Heart left ventricle (tissue), 16 donors: ENCODE data around the gene TNFSF15. TPM values are rescaled to one million over a fixed set of nuclear protein-coding genes. Genes with fewer than 3 reads are reported as not detected.

Experiments used
- ATAC-seq, 4 donors: fragments of 200-7000 bp; cut with Tn5 transposase; one replicate each; pipeline ENCODE4 v1.9.1; 2020 to 2022; ENCODE audit warnings: moderate library complexity in 4 of 4, mild to moderate bottlenecking in 3 of 4, moderate number of reproducible peaks in 1 of 4
- DNase-seq, 5 donors: peaks; one replicate each; pipeline ENCODE4 v3.0.0-alpha.2; 2020
- H3K27ac ChIP-seq, 12 donors: fragments of 200-600 bp; sonication (generic) in 4 of 12; one replicate each; pipeline versions ENCODE4 v1.5.0 to v1.8.0; 2016 to 2022; ENCODE audit warnings: mild to moderate bottlenecking in 2 of 12
- H3K27me3 ChIP-seq, 9 donors: fragments of 200-600 bp; sonication (generic) in 2 of 9; one replicate each; pipeline versions ENCODE4 v1.5.1 to v1.8.0; 2016 to 2022; ENCODE audit warnings: mild to moderate bottlenecking in 3 of 9
- H3K36me3 ChIP-seq, 9 donors: fragments of 200-600 bp; sonication (generic) in 2 of 9; one replicate each; pipeline versions ENCODE4 v1.5.0 to v1.8.0; 2018 to 2022; ENCODE audit warnings: mild to moderate bottlenecking in 2 of 9
- H3K4me1 ChIP-seq, 12 donors: fragments of 200-600 bp; sonication (generic) in 4 of 12; one replicate each; pipeline versions ENCODE4 v1.5.0 to v1.8.0; 2016 to 2022; ENCODE audit warnings: mild to moderate bottlenecking in 3 of 12
- H3K4me3 ChIP-seq, 12 donors: fragments of 200-600 bp; sonication (generic) in 4 of 12; one replicate each; pipeline versions ENCODE4 v1.5.0 to v1.8.0; 2017 to 2022; ENCODE audit warnings: mild to moderate bottlenecking in 9 of 12, moderate library complexity in 4 of 12
- H3K9me3 ChIP-seq, 12 donors: fragments of 200-600 bp; sonication (generic) in 4 of 12; one replicate each; pipeline versions ENCODE4 v1.5.0 to v1.8.0; 2016 to 2022; ENCODE audit warnings: mild to moderate bottlenecking in 1 of 12
- POLR2A ChIP-seq, 2 donors: fragments of 450-650 bp; IDR thresholded peaks; one replicate each; pipeline ENCODE4 v1.6.1; 2017; ENCODE audit warnings: antibody characterized with exemption in 2 of 2, mild to moderate bottlenecking in 2 of 2, moderate library complexity in 2 of 2
- WGBS, 4 donors: extraction: QIAGEN DNeasy Blood & Tissue Kit in 2 of 4; methylation state at CpG; one replicate each; pipeline versions ENCODE4 v1.1.5 to v1.1.7; 2013 to 2018; 5-methylcytosine and 5-hydroxymethylcytosine counted together
- intact Hi-C, 10 donors: fragments of 100-400 bp; cut with DNase I; formaldehyde crosslinking; loops; one replicate each; pipeline versions ENCODE4 v1.11.1 to v1.14.2; 2022
- polyA plus RNA-seq, 2 donors: library from polyadenylated mRNA; stranded (reverse); fragments of 200-250 nt; gene quantifications; one replicate each; pipeline ENCODE4 v1.2.3, GENCODE V29; 2013
- total RNA-seq, 9 donors: library from RNA; depleted of rRNA in 2 of 9; stranded (reverse); fragments of >200 nt in 2 of 9; fragmentation: NEBNext Ultra II Directional in 3 of 9; extraction: Animal tissue kit (Norgen Biotek cat#: 25700) in 3 of 9; gene quantifications; one replicate each; pipeline versions ENCODE4 v1.1.0 to v1.2.4, GENCODE V29; 2016 to 2023
- TF ChIP-seq, protein P1 (sequence below), 12 donors: fragments of 200-600 bp; sonication (generic) in 4 of 12; IDR thresholded peaks; one replicate each; pipeline versions ENCODE4 v1.5.0 to v1.8.0; 2018 to 2022; ENCODE audit warnings: antibody characterized with exemption in 12 of 12, mild to moderate bottlenecking in 5 of 12
- donor health status: ischemic (EF 13 %, LVEDD 7.1; RV severe dilation, severe dysfunction).
- donor health status: healthy with polysubstance abuse.
- donor health status: DM: no; HTN: yes; CAD: no.
- donor health status: DM: no; HTN: no; CAD: no.
- donor health status: ischemic (EF 25% LVEDD 6.9; RV normal size, moderate dysfunction).
- donor health status: ischemic (EF 25% LVEDD 5.7; RV mildly dilated, moderate dysfunction).
- donor health status: healthy.
- donor health status: DM: yes; HTN: yes; CAD: no.
- donor health status: ischemic (EF 35%, LVEDD 5.7; RV mildly dilated, moderate dysfunction).
- donor health status: nonischemic (EF 11% LVEDD 7.7; RV severe dilation, severe dysfunction).
- donor health status: DM: yes; HTN: yes; CAD: no.
- donor health status: PGD.
- donor health status: ischemic (EF 29% LVEDD 5.4; RV normal size, mild dysfunction).
- donor health status: nonischemic (EF 23%, LVEDD 6.1; RV moderate dilation, normal function).

Gene TNFSF15
- total and polyA plus RNA-seq, 11 donors = 0.03 to 1.4 (median 0.16) TPM; not detected in 5

GRCh38 chr9:114825126-114825795, 19.4 kb upstream of the TNFSF15 start:
- ATAC-seq (no peak), DNase-seq (no peak)
- H3K27ac ChIP-seq = no peak overlapping the region
- H3K27me3 ChIP-seq = peaks cover 0 to 2% (median 0%) of the 10 kb centered on the region in 9 donors
- WGBS, 4 donors = 69 to 78% (median 72%) methylated on average over 4 of the region's 4 CpGs
- TF ChIP-seq POLR2A (IDR thresholded peaks at IDR 0.05) = no peak
- TF ChIP-seq, protein P1, sequence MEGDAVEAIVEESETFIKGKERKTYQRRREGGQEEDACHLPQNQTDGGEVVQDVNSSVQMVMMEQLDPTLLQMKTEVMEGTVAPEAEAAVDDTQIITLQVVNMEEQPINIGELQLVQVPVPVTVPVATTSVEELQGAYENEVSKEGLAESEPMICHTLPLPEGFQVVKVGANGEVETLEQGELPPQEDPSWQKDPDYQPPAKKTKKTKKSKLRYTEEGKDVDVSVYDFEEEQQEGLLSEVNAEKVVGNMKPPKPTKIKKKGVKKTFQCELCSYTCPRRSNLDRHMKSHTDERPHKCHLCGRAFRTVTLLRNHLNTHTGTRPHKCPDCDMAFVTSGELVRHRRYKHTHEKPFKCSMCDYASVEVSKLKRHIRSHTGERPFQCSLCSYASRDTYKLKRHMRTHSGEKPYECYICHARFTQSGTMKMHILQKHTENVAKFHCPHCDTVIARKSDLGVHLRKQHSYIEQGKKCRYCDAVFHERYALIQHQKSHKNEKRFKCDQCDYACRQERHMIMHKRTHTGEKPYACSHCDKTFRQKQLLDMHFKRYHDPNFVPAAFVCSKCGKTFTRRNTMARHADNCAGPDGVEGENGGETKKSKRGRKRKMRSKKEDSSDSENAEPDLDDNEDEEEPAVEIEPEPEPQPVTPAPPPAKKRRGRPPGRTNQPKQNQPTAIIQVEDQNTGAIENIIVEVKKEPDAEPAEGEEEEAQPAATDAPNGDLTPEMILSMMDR (IDR thresholded peaks at IDR 0.05) = no peak
- H3K4me1 ChIP-seq = peaks cover 0 to 5% (median 0%) of the 10 kb centered on the region in 12 donors
- H3K36me3 ChIP-seq = no peaks in the 10 kb centered on the region
- H3K4me3 ChIP-seq = no peak overlapping the region
- intact Hi-C loops = no loop called here
- no peaks in the 10 kb centered on the region for H3K9me3 ChIP-seq

GRCh38 chr9:114824110-114824509, 18.3 kb upstream of the TNFSF15 start:
- no peaks in the 10 kb centered on the region for H3K9me3 ChIP-seq
- H3K27ac ChIP-seq = no peak overlapping the region
- DNase-seq = no peak
- ATAC-seq = no peak
- peaks cover 0 to 2% (median 0%) of the 10 kb centered on the region in 9 donors for H3K27me3 ChIP-seq
- H3K36me3 ChIP-seq = no peaks in the 10 kb centered on the region
- H3K4me1 ChIP-seq = peaks cover 0 to 6% (median 0%) of the 10 kb centered on the region in 12 donors
- no peak overlapping the region for H3K4me3 ChIP-seq
- intact Hi-C loops = no loop called here
- WGBS, 4 donors = 25 to 50% (median 37%) methylated on average over 1 of the region's 1 CpG
- TF ChIP-seq POLR2A (IDR thresholded peaks at IDR 0.05) = no peak
- TF ChIP-seq, protein P1 (IDR thresholded peaks at IDR 0.05) = no peak

- TF ChIP-seq POLR2A (IDR thresholded peaks at IDR 0.05) = no peak
- TF ChIP-seq, protein P1 (IDR thresholded peaks at IDR 0.05) = no peak
- no peaks in the 10 kb centered on the region for H3K9me3 ChIP-seq
- WGBS, 4 donors = 64 to 83% (median 78%) methylated on average over 1 of the region's 1 CpG
- H3K4me1 ChIP-seq = peaks cover 0 to 6% (median 0%) of the 10 kb centered on the region in 12 donors
- no peak for DNase-seq
- no peak overlapping the region for H3K4me3 ChIP-seq
- no peaks in the 10 kb centered on the region for H3K36me3 ChIP-seq
- intact Hi-C loops = no loop called here
- no peak for ATAC-seq
- peaks cover 0 to 2% (median 0%) of the 10 kb centered on the region in 9 donors for H3K27me3 ChIP-seq
- no peak overlapping the region for H3K27ac ChIP-seq
Observed at GRCh38 chr9:114823441-114823840, 17.6 kb upstream of the TNFSF15 start.

- TF ChIP-seq, protein P1 (IDR thresholded peaks at IDR 0.05) = no peak
- TF ChIP-seq POLR2A (IDR thresholded peaks at IDR 0.05) = no peak
- no peak overlapping the region for H3K27ac ChIP-seq
- no peak for DNase-seq
- no peak for ATAC-seq
- 65 to 75% (median 71%) methylated on average over 2 of the region's 2 CpGs for whole genome bisulfite sequencing, 4 donors
- no peaks in the 10 kb centered on the region for H3K9me3 ChIP-seq
- intact Hi-C loops = no loop called here
- no peak overlapping the region for H3K4me3 ChIP-seq
- no peaks in the 10 kb centered on the region for H3K36me3 ChIP-seq
- H3K27me3 ChIP-seq = peaks cover 0 to 2% (median 0%) of the 10 kb centered on the region in 9 donors
- peaks cover 0 to 6% (median 0%) of the 10 kb centered on the region in 12 donors for H3K4me1 ChIP-seq
Observed at GRCh38 chr9:114822708-114823107, 16.9 kb upstream of the TNFSF15 start.
